Effector CD8-positive, alpha-beta T cell (primary cell): ENCODE data around the gene ARPC1B.
"Not testable (repeated sequence)": the region's sequence is repeated elsewhere in the genome, so short reads cannot be mapped to it uniquely, and the experiment has no call there.

Experiments used
- DNase-seq: peaks from one replicate; lab custom pipeline; 2025; lab: John Stamatoyannopoulos, UW

Gene ARPC1B

DNA sequence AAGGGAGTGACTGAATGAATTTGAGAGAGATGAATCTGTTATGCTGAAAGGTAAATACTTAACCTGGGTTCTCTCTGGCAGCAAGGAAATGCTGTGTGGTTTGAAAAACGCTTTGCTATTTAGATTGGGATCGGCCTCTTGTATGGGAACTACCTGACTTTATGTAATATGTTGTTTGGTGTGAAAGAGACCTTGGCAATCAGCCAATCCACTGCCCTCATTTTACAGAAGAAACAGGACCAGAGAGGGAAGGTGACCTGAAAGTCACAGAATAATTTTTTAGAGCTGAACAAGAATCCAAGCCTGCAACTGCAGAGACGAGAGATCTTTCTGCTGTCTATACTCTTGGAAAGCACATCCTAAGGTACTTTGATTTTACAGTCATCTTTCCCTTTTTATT, 35.3 kb downstream of the ARPC1B start:
- DNase-seq: no peak

GRCh38 chr7:99410635-99411034, 36.1 kb downstream of the ARPC1B start:
- DNase-seq: no peak

GRCh38 chr7:99415513-99416127, 41.1 kb downstream of the ARPC1B start:
- DNase-seq: peak; percentile 5

- no peak for DNase-seq
These were observed 43.7 kb downstream of the ARPC1B start for GRCh38 chr7:99418260-99418659.

DNA sequence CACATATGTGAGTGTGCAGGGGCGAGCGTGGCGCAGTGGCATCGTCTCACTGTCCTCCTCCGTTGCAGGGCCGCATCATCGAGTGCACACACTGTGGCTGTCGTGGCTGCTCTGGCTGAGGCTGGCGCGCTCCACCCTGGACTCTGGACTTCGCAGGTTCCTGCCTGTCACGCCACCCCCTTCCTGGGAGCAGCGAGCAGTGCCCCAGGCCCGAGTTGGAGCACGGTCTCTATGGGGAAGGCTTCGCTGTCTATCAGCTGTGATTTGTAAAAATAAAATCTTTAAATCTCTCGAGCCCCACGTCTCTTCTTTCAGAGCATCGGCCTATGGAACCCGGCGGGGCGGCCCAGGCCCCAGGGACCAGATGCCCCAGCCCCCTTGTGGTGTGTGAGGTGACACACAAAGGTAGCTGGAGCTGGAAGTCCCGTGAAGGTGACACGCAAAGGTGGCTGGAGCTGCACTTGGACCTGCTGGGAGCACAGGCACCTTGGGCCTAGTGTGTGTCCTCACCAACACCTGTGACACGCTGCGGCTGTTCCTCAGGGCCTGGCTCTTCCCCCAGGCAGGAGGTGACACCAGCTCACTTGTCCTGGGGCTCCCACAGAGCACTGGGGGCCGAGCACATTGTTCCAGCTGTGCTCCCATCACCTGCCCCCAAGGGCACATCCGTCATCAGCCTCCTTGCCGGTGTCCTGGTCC, 44.9 kb downstream of the ARPC1B start:
- no peak for DNase-seq

DNA sequence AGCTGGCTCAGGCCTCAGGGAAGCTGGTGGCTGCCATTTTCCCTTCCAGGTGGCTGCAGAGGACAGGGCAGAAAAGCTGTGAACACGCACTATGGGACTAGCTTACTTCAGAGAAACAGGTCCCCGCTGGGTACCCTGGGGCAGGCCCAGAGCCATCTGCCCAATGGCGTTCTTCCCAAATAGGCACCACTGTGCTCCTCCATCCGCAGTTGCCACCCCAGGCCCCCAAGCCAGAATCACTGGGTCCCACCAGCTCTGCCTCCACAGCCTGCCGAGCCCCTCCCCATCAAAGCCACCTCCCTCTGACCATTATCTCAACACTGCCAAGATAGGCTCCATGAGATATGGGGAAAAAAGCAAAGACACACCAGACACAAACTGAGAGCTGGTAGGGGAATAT, 45.7 kb downstream of the ARPC1B start:
- no peak for DNase-seq

- no peak for DNase-seq
These were observed 46.5 kb downstream of the ARPC1B start for GRCh38 chr7:99420986-99421385.

GRCh38 chr7:99422186-99422585, 47.7 kb downstream of the ARPC1B start:
- no peak for DNase-seq

GRCh38 chr7:99422625-99423024, 48.1 kb downstream of the ARPC1B start:
- DNase-seq: no peak

DNA sequence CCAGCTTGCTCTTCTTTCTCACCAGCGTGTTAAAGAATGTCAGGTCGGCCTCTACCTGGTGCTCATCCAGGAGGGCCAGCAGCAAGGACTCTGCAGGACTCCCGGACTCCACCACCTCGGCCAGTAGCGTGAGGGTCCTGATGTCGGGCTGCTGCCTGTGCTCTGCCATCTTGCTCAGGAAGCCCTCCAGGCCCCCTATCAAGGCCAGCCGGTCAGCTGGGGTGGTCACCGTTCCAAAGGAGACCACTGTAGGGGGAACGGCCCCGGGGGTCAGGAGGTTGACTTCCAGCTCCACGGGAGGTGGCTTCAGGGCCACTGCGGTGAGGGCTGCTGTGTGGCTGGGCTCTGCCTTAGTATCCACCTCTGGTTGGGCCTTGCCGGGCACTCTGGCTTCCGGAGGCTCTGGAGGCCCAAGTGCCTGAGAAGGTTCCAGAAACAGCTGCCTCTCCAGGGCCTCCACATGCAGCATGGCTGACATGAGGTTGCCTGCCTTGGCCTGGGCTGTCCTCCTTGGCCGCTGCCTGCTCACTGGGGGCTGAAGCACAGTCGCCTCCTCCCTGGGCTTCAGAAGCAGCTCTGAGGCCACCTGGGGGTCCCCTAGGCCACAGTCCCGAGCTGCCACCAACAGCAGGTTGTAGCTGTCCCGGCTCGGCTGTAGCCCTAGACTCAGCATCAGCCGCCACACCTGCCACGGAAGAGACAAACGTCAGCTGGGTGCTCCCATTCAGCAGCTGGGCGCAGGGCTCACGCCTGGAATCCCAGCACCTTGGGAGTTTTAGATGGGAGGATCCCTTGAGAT, 50.6 kb downstream of the ARPC1B start:
- no peak for DNase-seq

DNA sequence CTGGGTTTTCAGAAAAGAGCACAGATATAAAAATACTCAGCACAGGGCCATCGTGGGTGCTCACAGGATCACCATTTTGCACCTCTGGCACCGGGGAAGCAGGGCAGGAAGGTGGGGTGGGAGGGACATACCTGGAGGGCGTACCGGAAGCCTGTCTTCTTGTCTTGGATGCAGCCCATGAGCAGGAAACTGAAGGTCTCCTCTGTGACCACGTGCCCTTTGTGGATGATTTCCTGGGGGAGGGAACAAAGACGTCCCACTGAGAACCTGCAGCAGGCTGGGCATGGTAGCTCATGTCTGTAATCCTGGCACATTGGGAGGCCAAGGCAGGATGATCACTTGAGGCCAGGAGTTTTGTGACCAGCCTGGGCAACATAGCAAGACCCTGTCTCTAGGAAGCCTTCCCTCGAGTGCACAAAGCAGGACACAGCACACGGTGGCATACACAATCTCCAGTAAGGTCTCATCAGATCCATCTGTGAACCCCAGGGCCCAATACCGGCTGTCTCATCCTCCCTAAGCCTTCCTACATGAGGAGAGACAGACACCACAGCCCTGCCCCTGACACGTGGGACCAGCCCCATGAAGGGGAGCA, 54.5 kb downstream of the ARPC1B start:
- no peak for DNase-seq

DNA sequence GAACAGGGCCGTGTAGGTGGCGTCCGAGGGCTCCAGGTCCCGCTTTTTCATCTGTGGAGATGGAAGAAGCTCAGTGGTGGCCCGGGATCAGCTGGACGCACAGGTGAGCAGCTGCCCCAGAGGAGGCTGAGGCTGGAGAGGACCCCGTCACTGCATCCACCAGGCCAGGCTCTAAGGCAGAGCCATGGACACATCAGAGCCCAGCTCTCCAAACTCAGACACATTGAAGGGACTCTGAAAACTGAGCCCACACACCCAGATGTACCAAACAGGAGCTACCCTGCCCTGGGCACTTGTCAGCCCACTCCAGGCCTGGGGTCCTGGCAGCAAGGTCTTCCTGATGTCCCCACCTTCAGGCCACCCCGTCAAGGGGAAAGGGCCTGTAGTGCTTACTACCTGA, 55.2 kb downstream of the ARPC1B start:
- no peak for DNase-seq

- not testable (repeated sequence) for DNase-seq
These were observed 57.4 kb downstream of the ARPC1B start for GRCh38 chr7:99431756-99432540.

DNA sequence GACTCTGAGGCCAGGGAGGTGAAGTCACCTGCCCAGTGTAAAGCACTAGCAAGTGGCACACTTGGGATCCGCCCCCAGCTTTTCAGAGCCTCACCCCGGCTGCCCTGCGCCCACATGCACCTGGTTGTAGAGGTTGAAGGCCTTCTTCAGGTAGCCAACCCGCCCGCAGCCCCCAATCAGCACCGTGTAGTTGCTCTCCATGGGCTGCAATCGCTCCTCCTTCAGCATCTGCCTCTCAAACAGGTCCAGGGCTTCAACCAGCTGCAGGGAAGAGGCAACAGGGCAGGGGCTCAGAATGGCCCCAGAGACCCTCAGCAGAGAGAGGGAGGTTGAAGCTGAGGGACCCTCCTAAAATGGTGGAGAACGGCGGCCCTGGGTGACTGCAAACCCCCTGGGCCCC, 58.6 kb downstream of the ARPC1B start:
- DNase-seq: no peak

DNA sequence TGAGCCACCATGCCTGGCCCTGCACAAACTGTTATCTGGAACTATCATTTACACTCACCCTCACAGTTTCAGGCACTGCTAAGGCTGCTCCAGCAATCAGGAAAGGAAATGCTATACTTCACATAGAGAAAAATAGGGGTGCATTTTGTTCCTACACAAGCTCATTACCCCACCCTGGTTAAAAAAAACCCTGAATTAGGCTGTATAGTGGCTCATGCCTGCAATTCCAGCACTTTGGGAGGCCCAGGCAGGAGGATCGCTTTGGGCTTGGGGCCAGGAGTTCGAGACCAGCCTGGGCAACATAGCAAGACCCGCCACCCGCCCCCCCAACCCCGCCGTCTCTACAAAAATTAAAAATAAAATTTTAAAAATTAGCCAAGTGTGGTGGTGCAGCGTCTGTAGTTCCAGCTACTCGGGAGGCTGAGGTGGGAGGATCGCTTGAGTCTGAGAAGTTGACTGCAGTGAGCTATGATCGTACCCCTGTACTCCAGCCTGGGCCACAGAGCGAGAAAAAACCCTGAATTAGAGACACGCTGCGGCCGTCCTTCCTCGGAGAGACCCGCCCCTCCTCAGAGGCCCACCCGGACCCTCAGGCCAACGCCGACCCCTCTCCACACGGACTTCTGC, 63.5 kb downstream of the ARPC1B start:
- DNase-seq: no peak

GRCh38 chr7:99438573-99439480, 64.3 kb downstream of the ARPC1B start, which contains the start of the genes CPSF4 and PTCD1:
Gene CPSF4 (plus strand): TSS chr7:99438943. CDS start chr7:99439083, 140 bp downstream.
Gene PTCD1 (minus strand): TSS chr7:99438798. CDS start chr7:99435242, 3,556 bp downstream.
- peak; percentile 69 for DNase-seq

GRCh38 chr7:99440195-99440594, 65.7 kb downstream of the ARPC1B start:
- DNase-seq: no peak
